T-helper 17 cell (primary cell): ENCODE data around the gene NSG1. TPM values are rescaled to one million over a fixed set of nuclear protein-coding genes. Genes with fewer than 3 reads are reported as not detected.

Source experiments
- ATAC-seq: fragments of 150-1000 bp; cut with Tn5 transposase; 2 replicates; pipeline ENCODE4 v1.10.0; 2021; ENCODE audit warnings: mild to moderate bottlenecking, moderate library complexity
- DNase-seq, 3 donors: peaks; one replicate each; pipeline versions ENCODE4 v3.0.0 to v3.0.0-alpha.2; 2020 to 2021
- H3K9me3 ChIP-seq: one replicate; pipeline ENCODE4 v1.7.0; 2013; ENCODE audit warnings: low read length, mild to moderate bottlenecking; ENCODE audit not compliant: control insufficient read depth, poor library complexity, severe bottlenecking
- H3K27ac Mint-ChIP-seq: one replicate; pipeline ENCODE4 v1.8.0; 2022; ENCODE audit warnings: mild to moderate bottlenecking, moderate library complexity, mixed read lengths
- H3K27me3 Mint-ChIP-seq: one replicate; pipeline ENCODE4 v1.8.0; 2022; ENCODE audit warnings: mixed read lengths
- H3K36me3 Mint-ChIP-seq: one replicate; pipeline ENCODE4 v1.8.0; 2022; ENCODE audit warnings: low read depth, mixed read lengths
- H3K4me1 Mint-ChIP-seq: one replicate; pipeline ENCODE4 v1.8.0; 2022; ENCODE audit warnings: mild to moderate bottlenecking, mixed read lengths
- H3K4me3 Mint-ChIP-seq: one replicate; pipeline ENCODE4 v1.8.0; 2022; ENCODE audit warnings: mild to moderate bottlenecking, moderate library complexity, mixed read lengths
- total RNA-seq, 4 donors: library from RNA in 2 of 4; stranded (reverse) in 2 of 4; gene quantifications; one replicate each; pipeline ENCODE4 v1.2.3 and lab custom pipeline; 2022 to 2026

NSG1 gene
- total RNA-seq, 2 donors from 2014 or later: 13.1 to 50.9 TPM

DNA sequence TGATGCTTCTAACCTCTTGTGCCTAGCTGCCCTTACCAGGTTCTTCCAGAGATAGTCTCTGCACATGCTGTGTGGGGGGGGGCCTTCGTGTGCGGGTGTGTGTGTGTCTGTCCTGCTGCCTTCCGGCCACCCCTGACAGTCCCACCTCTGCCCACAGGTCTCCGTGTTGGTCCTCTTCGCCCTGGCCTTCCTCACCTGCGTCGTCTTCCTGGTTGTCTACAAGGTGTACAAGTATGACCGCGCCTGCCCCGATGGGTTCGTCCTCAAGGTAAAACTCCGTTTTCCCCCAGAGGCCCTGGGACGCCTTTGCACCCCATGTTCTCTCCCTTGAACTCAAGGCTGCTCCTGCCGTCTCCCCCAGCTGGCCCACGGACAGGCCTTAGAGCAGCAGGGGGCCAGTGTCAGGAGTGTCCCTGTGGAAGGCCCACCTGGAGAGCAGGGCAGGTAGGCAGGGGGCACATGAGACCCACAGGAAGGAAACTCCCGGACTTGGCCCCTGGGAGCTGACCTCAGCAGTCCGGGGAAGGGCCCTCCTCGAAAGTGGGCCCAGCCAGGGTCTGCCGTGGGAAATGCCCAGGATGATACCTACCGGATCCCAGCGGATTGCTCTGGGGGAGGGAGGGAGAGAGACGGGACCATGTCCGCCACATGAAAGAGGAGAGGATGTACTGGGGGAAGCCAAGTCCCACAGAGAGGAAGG, 22.7 kb downstream of the NSG1 start:
- Mint-ChIP-seq H3K4me1 (peaks cover 10% of the 10 kb centered on the region), H3K27me3 (no peaks in the 10 kb centered on the region), H3K4me3 (no peak overlapping the region), H3K27ac (peak overlapping the region; percentile 51), H3K36me3 (no peaks in the 10 kb centered on the region)
- DNase-seq (no peak), ATAC-seq (no peak)
- no peaks in the 10 kb centered on the region for H3K9me3 ChIP-seq

DNA sequence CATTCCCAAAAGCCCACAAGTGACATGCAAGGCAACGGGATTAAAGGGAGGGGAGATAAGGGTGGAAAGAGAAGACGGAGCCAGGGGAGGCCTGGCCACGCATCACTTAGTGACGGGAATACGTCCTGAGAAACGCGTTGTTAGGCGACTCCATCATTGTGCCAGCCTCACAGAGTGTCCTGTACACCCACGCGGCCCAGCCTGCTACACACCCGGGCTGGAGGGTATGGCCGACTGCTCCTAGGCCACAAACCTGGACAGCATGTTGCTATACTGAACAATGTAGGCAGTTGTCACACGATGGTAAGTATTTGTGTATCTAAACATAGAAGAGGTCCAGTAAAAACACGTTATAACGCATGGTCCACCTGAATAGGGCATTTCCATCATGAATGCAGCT, 23.4 kb downstream of the NSG1 start:
- DNase-seq (no peak), ATAC-seq (no peak)
- H3K27ac Mint-ChIP-seq: no peak overlapping the region
- no peaks in the 10 kb centered on the region for H3K9me3 ChIP-seq
- H3K27me3 Mint-ChIP-seq: no peaks in the 10 kb centered on the region
- H3K36me3 Mint-ChIP-seq: no peaks in the 10 kb centered on the region
- no peak overlapping the region for H3K4me3 Mint-ChIP-seq
- peaks cover 10% of the 10 kb centered on the region for H3K4me1 Mint-ChIP-seq

DNA sequence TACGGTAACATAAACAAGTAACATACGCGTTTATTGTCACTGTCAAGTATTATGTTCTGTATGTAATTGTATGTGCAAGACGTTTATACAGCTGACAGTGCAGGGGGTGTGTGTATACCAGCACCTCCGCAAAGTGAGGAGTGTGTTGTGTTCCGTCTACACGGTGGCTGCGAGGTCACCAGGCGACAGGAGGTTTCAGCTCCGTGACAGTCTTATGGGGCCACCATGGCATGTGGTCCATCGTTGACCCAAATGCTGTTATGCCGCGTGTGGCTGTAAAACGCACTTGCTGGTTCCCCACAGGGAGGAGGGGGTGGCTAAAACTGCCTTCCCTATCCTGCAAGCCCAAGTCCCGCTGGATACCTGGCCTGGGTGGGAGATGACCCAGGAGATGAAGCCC, 25.0 kb downstream of the NSG1 start:
- peaks cover 3% of the 10 kb centered on the region for H3K36me3 Mint-ChIP-seq
- DNase-seq (no peak), ATAC-seq (no peak)
- H3K27ac Mint-ChIP-seq: no peak overlapping the region
- H3K4me3 Mint-ChIP-seq: no peak overlapping the region
- peaks cover 10% of the 10 kb centered on the region for H3K4me1 Mint-ChIP-seq
- H3K9me3 ChIP-seq: no peaks in the 10 kb centered on the region
- H3K27me3 Mint-ChIP-seq: no peaks in the 10 kb centered on the region

DNA sequence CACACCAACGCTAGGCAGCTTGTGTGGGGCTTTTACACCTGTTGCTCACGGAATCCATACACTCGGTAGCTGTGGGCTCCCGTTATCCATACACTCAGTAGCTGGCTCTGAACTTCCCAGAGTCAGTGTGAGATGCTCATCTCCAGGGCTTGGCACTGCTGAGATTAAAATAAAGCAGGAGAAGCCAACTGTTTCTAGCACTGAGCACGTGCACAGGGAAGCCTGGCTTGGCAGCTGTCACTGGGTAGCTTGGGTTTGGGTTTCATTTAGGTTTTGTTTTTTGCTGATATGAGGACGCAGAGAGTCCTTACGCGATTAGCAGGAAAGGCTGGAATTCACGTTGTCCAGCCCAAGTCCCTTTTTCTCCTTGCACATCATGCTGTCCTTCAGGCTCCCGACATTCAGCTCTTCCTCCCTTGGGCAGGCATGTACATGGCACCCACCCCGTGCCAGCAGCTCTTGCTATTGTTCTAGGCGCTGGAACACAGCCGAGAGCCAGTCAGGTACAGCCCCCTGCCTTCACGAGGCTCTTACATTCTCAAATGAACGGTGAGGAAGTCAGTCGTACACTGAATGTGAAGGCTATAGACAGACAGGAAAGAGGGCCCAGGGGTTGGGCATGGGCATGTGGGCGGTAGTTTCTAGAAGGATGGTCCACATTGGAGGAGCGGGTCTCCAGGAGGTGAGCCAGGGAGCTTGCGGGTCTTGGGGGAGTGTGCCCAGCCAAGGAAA, 25.9 kb downstream of the NSG1 start:
- peaks cover 15% of the 10 kb centered on the region for H3K4me1 Mint-ChIP-seq
- H3K27ac Mint-ChIP-seq: no peak overlapping the region
- no peaks in the 10 kb centered on the region for H3K9me3 ChIP-seq
- H3K27me3 Mint-ChIP-seq: no peaks in the 10 kb centered on the region
- H3K4me3 Mint-ChIP-seq: no peak overlapping the region
- ATAC-seq (no peak), DNase-seq (no peak)
- peaks cover 3% of the 10 kb centered on the region for H3K36me3 Mint-ChIP-seq

DNA sequence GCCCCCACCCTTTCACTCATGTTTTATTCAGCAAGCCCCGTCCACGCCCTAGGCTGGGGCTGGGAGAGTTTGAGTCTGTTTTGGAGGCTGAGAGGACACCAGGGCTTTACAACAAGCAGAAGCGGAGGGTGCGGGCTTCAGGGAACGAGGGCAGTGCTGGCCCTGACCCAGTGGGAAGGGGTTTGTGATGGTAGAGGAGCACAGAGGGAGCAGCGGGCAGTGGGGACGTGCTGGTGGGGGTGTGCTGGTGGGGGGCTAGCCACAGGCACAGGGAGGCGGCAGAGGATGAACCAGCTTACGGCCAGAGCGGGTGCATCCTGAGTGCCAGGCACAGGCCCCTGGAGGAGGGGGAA, 26.4 kb downstream of the NSG1 start:
- H3K36me3 Mint-ChIP-seq: peaks cover 3% of the 10 kb centered on the region
- no peaks in the 10 kb centered on the region for H3K9me3 ChIP-seq
- DNase-seq (no peak), ATAC-seq (no peak)
- no peaks in the 10 kb centered on the region for H3K27me3 Mint-ChIP-seq
- H3K27ac Mint-ChIP-seq: no peak overlapping the region
- no peak overlapping the region for H3K4me3 Mint-ChIP-seq
- H3K4me1 Mint-ChIP-seq: peaks cover 21% of the 10 kb centered on the region

DNA sequence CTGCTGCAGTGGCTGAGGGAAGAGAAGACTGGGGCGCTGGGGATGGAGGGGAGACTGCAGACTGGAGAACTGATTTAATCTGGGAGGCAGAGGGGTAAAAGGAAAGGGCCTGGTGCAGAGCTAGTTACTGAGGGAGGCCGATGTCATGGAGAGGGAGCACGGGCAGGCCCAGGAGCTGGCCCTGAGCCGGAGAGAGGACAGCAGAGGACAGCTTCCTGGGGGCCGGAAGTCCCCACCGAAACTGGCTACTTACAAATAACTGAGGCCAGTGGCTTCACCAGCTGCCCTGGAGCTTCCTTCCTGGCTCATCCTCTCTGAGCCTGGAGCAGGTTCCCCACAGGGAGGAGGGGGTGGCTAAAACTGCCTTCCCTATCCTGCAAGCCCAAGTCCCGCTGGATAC, 26.9 kb downstream of the NSG1 start:
- no peak for DNase-seq
- no peaks in the 10 kb centered on the region for H3K27me3 Mint-ChIP-seq
- ATAC-seq: no peak
- peaks cover 3% of the 10 kb centered on the region for H3K36me3 Mint-ChIP-seq
- no peak overlapping the region for H3K4me3 Mint-ChIP-seq
- peaks cover 25% of the 10 kb centered on the region for H3K4me1 Mint-ChIP-seq
- peak overlapping the region; percentile 60 for H3K27ac Mint-ChIP-seq
- H3K9me3 ChIP-seq: no peaks in the 10 kb centered on the region

DNA sequence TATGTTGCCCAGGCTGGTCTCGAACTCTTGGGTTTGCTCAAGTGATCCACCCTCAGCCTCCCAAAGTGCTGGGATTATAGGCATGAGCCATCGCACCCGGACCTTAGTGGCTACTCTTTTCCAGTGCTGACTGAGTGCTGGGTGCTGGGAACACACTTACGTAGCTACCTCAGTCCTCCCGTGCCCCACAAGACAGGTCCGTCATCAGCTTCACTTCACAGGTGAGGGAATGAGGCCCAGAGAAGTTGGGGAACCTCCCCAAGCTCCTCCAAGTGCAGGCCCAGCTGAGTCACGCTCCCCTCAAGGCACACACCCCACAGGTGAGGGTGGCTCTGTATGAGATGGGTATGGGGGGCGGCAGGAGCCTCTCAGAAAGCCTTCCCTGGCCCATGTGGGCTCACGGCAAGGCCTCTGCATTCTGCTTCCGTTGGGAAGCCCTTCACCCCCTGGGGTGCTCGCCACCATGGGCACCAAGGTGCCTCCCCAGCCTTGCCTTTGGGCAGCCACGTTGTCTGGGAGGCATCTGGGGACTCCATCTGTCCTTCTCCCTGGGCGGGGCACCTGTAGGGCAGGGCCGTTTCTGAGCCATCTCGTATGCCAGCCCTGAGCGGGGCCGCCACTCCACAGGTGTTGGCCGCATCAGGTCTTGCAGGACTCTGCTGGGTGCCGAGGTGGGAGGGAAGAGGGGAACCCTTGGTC, 28.4 kb downstream of the NSG1 start:
- Mint-ChIP-seq H3K36me3 (peaks cover 5% of the 10 kb centered on the region), H3K4me3 (no peak overlapping the region), H3K27ac (no peak overlapping the region), H3K27me3 (no peaks in the 10 kb centered on the region), H3K4me1 (peaks cover 31% of the 10 kb centered on the region)
- DNase-seq (no peak), ATAC-seq (no peak)
- H3K9me3 ChIP-seq: no peaks in the 10 kb centered on the region

DNA sequence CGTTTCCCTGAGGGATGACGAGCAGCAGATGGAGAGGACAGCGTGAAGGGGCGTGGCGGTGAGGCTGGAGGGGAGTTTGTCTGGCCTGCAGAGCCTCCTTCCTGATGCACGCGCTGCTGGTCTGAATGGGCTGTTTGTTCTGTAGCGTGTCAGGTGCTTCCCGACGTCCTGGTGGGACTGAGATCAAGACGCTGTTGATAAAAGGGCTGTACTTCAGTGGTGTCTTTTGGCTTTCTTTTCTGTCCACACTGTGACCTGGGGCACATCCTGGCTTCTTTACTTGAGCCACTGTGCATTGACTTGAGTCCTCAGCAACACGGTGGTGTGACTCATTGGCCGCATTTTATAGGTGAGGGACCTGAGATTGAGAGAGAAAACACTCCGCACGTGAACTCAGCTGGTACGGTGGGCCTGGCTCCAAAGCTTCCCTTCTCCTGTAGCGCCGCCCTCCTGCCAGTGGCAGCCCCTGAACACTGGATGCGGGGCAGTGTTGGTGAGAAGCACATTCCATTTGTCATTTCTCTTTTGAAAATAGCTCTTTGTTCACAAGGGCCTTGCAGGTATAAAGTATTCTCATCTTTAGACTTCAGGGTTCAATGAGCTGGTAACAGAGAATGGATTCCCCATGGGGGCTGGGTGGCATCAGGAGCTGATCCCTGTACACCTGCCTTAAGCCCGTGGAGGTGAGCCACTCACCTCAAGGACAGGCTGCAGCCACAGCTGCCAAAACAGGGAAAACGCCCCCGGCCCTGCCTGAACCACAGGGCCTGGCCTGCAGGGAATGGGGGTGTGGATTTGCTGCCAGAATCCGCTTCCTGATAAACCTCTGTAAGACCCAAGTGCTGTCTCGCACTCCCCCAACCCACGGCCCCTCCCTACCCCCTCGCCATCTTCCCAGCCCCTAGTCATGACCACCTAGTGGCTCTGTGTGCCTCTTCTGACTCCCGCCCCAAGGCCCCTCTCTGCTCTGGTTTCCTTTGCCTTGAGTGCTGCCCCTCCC, 29.2 kb downstream of the NSG1 start:
- Mint-ChIP-seq H3K4me3 (no peak overlapping the region), H3K4me1 (peaks cover 31% of the 10 kb centered on the region), H3K27me3 (no peaks in the 10 kb centered on the region), H3K27ac (no peak overlapping the region), H3K36me3 (peaks cover 7% of the 10 kb centered on the region)
- DNase-seq (peak in 1 of 3 donors; percentile 5), ATAC-seq (no peak)
- no peaks in the 10 kb centered on the region for H3K9me3 ChIP-seq

DNA sequence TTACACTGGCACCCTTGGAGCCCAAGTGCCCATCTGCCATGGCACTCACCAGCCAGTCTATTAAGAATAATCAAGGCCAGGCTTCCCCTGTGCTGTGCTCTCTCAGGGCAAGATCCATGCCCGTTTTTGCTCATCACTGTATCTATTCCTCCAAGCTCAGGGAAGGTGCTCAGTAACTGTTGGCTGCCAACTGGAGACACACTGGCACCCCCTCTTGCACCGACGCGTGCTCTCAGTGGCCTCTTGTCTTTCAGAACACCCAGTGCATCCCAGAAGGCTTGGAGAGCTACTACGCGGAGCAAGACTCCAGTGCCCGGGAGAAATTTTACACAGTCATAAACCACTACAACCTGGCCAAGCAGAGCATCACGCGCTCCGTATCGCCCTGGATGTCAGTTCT, 30.1 kb downstream of the NSG1 start:
- Mint-ChIP-seq H3K27ac (no peak overlapping the region), H3K27me3 (no peaks in the 10 kb centered on the region), H3K4me3 (no peak overlapping the region), H3K4me1 (peaks cover 31% of the 10 kb centered on the region), H3K36me3 (peaks cover 7% of the 10 kb centered on the region)
- H3K9me3 ChIP-seq: no peaks in the 10 kb centered on the region
- DNase-seq: peak in 1 of 3 donors; percentile 1
- ATAC-seq: no peak

DNA sequence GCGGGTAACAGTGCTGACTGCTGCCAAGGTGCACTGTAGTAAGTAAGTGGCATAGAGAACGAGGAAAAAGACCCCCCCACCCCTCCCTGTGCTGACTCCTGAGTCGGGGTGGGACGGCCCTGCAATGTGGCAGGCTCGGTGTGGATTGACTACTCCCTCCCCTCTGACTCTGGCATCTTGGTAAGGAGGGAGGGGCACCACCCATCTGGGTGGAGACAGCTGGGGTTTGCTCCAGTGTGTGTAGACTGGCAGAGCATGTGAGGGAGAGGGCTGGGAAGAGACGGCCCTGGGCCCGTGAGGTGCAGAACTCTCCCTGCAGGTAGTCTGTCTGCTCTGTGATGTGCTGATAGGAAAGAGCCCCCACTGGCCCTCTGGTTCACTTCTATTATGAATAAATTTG, 31.0 kb downstream of the NSG1 start:
- Mint-ChIP-seq H3K4me3 (peak overlapping the region; percentile 83), H3K27me3 (no peaks in the 10 kb centered on the region), H3K4me1 (peaks cover 31% of the 10 kb centered on the region), H3K36me3 (peaks cover 7% of the 10 kb centered on the region), H3K27ac (peak overlapping the region; percentile 91)
- DNase-seq: peak in 1 of 3 donors; percentile 6
- ATAC-seq: peak; percentile 62
- no peaks in the 10 kb centered on the region for H3K9me3 ChIP-seq

DNA sequence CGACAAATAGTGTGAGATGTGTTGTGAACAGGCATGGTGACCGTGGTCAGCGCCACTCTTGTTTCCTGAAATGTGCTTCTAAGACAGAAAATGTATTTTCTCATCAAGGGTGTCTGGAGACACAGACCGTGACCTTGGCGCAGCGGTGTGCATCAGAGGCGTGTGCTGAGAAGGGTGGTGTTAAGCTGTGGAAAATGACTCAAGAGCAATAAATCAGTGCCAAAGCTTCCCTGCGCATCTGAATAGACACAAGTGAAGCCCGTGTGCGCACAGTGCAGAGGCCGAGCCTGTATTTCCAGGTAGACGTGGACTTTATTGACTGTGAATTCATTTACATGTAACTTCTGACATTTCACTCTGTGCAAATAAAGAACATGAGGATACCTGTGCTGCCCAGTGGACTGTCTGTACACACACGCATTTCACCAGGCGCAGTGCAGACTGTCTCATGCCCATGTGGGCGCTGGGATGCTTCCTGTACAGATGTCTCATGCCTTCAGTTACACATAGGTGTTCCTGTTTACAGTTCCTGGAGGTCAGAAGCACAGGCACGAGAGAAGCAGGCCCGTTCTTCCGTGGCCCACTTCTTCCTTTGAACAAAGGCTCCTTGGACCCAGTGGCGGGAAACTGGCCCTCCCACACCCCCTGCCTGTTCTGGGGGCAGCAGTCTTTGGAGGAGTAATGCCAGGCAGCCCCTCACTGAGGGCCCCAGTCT, 31.9 kb downstream of the NSG1 start:
- H3K4me1 Mint-ChIP-seq: peaks cover 29% of the 10 kb centered on the region
- DNase-seq (no peak), ATAC-seq (peak; percentile 71)
- H3K27ac Mint-ChIP-seq: peak overlapping the region; percentile 91
- H3K4me3 Mint-ChIP-seq: peak overlapping the region; percentile 83
- H3K36me3 Mint-ChIP-seq: peaks cover 7% of the 10 kb centered on the region
- H3K27me3 Mint-ChIP-seq: no peaks in the 10 kb centered on the region
- no peaks in the 10 kb centered on the region for H3K9me3 ChIP-seq

DNA sequence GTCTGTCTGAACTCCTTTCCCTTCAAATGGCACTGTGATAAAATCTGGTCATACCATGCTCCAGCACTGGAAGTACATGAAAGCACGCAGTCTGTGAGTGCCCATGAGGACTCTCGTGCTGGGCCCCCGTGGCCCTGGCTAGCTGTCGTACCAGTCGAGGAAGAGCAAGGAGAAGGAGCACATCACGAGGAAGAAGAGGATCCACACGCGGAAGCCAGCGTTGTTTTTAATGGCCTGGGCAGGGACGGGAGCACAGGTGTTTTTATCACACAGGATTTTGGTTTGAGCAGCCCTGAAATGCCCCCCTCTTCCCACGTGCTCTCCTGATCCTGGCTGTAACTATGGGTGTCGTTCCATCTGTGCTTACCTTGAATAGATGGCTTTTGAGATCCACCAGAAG, 33.0 kb downstream of the NSG1 start:
- no peaks in the 10 kb centered on the region for H3K9me3 ChIP-seq
- Mint-ChIP-seq H3K36me3 (peaks cover 7% of the 10 kb centered on the region), H3K27ac (peak overlapping the region; percentile 91), H3K4me1 (peaks cover 29% of the 10 kb centered on the region), H3K27me3 (no peaks in the 10 kb centered on the region), H3K4me3 (no peak overlapping the region)
- ATAC-seq: no peak
- DNase-seq: no peak
